CD4-positive, alpha-beta T cell treated with Interleukin-6 at 100 ng/mL for 8 hours (primary cell): ENCODE results near the gene ANGPTL2.

ENCODE experiments used
- DNase-seq: peaks from one replicate; pipeline ENCODE4 v3.0.0-alpha.2; 2020; ENCODE audit warnings: mixed read lengths, low spot score

Gene ANGPTL2

GRCh38 chr9:127136081-127136879, 13.8 kb upstream of the ANGPTL2 start:
- no peak for DNase-seq

- no peak for DNase-seq
Measured at GRCh38 chr9:127135056-127135745, 12.8 kb upstream of the ANGPTL2 start.

GRCh38 chr9:127133739-127134167, 11.3 kb upstream of the ANGPTL2 start:
- no peak for DNase-seq

- no peak for DNase-seq
Measured at GRCh38 chr9:127132921-127133647, 10.6 kb upstream of the ANGPTL2 start.

- no peak for DNase-seq
Measured at GRCh38 chr9:127132375-127132774, 9.9 kb upstream of the ANGPTL2 start.

GRCh38 chr9:127131871-127132270, 9.4 kb upstream of the ANGPTL2 start:
- no peak for DNase-seq

- no peak for DNase-seq
Measured at GRCh38 chr9:127130661-127131538, 8.5 kb upstream of the ANGPTL2 start.

- DNase-seq: no peak
Measured at GRCh38 chr9:127130235-127130634, 7.8 kb upstream of the ANGPTL2 start.

- no peak for DNase-seq
Measured at GRCh38 chr9:127129718-127130085, 7.3 kb upstream of the ANGPTL2 start.

GRCh38 chr9:127129073-127129717, 6.8 kb upstream of the ANGPTL2 start:
- DNase-seq: no peak

GRCh38 chr9:127128341-127129072, 6.1 kb upstream of the ANGPTL2 start:
- DNase-seq: no peak

GRCh38 chr9:127126971-127127370, 4.5 kb upstream of the ANGPTL2 start:
- no peak for DNase-seq

- DNase-seq: no peak
Measured at GRCh38 chr9:127124792-127125191, 2.4 kb upstream of the ANGPTL2 start.

- DNase-seq: no peak
Measured at GRCh38 chr9:127124111-127124531, 1.7 kb upstream of the ANGPTL2 start.

GRCh38 chr9:127123064-127123890, 842 bp upstream of the ANGPTL2 start:
- DNase-seq: no peak

- DNase-seq: no peak
Measured at GRCh38 chr9:127121628-127122175, 733 bp downstream of the ANGPTL2 start.

GRCh38 chr9:127119320-127119709, 3.1 kb downstream of the ANGPTL2 start:
- no peak for DNase-seq

- DNase-seq: no peak
Measured at GRCh38 chr9:127118597-127119319, 3.7 kb downstream of the ANGPTL2 start.

GRCh38 chr9:127117801-127118200, 4.6 kb downstream of the ANGPTL2 start:
- DNase-seq: no peak
